ENCODE results near the gene HERC3.

HERC3 gene

GRCh38 chr4:88614058-88614457 lies 21.8 kb downstream of the HERC3 start:
- ChIA-PET POLR2A (ENCODE audit: low non-redundant PET) (interaction anchor here (0.6 kb wide), 1 partner anchor 8 kb away, joined by 3 read pairs; no protein-coding TSS in a partner anchor), CTCF (no interaction called here)
- no peak overlapping the region for H3K27ac ChIP-seq
- TF ChIP-seq CTCF (conservative IDR thresholded peaks at IDR 0.05; ENCODE audit: low read depth): no peak
- DNase-seq (ENCODE audit: low spot score): no peak

GRCh38 chr4:88616275-88617150 lies 24.2 kb downstream of the HERC3 start:
- ChIA-PET CTCF (interaction anchor here (1.0 kb wide), 1 partner anchor 84 kb away, joined by 3 read pairs; no protein-coding TSS in a partner anchor), POLR2A (ENCODE audit: low non-redundant PET) (no interaction called here)
- TF ChIP-seq CTCF (conservative IDR thresholded peaks at IDR 0.05; ENCODE audit: low read depth): no peak
- DNase-seq (ENCODE audit: low spot score): no peak
- H3K27ac ChIP-seq: no peak overlapping the region

GRCh38 chr4:88618782-88619485 lies 26.7 kb downstream of the HERC3 start:
- POLR2A ChIA-PET (ENCODE audit: low non-redundant PET): no interaction called here
- no peak overlapping the region for H3K27ac ChIP-seq
- TF ChIP-seq CTCF (conservative IDR thresholded peaks at IDR 0.05; ENCODE audit: low read depth): no peak
- no peak for DNase-seq (ENCODE audit: low spot score)
- CTCF ChIA-PET: no interaction called here

GRCh38 chr4:88619971-88620370 lies 27.7 kb downstream of the HERC3 start:
- no peak overlapping the region for H3K27ac ChIP-seq
- CTCF ChIA-PET: no interaction called here
- POLR2A ChIA-PET (ENCODE audit: low non-redundant PET): no interaction called here
- no peak for TF ChIP-seq CTCF (conservative IDR thresholded peaks at IDR 0.05; ENCODE audit: low read depth)
- DNase-seq (ENCODE audit: low spot score): no peak

- no peak for DNase-seq (ENCODE audit: low spot score)
- H3K27ac ChIP-seq: no peak overlapping the region
- no peak for TF ChIP-seq CTCF (conservative IDR thresholded peaks at IDR 0.05; ENCODE audit: low read depth)
- ChIA-PET CTCF (no interaction called here), POLR2A (ENCODE audit: low non-redundant PET) (no interaction called here)
Measured at GRCh38 chr4:88621763-88622327, 29.6 kb downstream of the HERC3 start.

GRCh38 chr4:88623097-88623496 lies 30.8 kb downstream of the HERC3 start:
- TF ChIP-seq CTCF (conservative IDR thresholded peaks at IDR 0.05; ENCODE audit: low read depth): no peak
- ChIA-PET CTCF (interaction anchor here (1.3 kb wide), 1 partner anchor 37 kb away, joined by 4 read pairs; no protein-coding TSS in a partner anchor), POLR2A (ENCODE audit: low non-redundant PET) (no interaction called here)
- H3K27ac ChIP-seq: peak overlapping the region; percentile 96
- DNase-seq (ENCODE audit: low spot score): peak; percentile 85

Data from RWPE1 (cell line).